ENCODE data around the gene VAMP7.

GRCh38 chrX:155871934-155872333 lies 9.2 kb upstream of the VAMP7 start:
- no peak for TF ChIP-seq PATZ1 (CRISPR knock-in tag; IDR thresholded peaks at IDR 0.05; ENCODE audit: borderline replicate concordance)
- TF ChIP-seq, protein P1, sequence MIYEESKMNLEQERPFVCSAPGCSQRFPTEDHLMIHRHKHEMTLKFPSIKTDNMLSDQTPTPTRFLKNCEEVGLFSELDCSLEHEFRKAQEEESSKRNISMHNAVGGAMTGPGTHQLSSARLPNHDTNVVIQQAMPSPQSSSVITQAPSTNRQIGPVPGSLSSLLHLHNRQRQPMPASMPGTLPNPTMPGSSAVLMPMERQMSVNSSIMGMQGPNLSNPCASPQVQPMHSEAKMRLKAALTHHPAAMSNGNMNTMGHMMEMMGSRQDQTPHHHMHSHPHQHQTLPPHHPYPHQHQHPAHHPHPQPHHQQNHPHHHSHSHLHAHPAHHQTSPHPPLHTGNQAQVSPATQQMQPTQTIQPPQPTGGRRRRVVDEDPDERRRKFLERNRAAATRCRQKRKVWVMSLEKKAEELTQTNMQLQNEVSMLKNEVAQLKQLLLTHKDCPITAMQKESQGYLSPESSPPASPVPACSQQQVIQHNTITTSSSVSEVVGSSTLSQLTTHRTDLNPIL (CRISPR knock-in tag; IDR thresholded peaks at IDR 0.05; ENCODE audit: low read depth): no peak
- no peak for TF ChIP-seq ISL1 (CRISPR knock-in tag; IDR thresholded peaks at IDR 0.05)
- TF ChIP-seq ARNTL (CRISPR knock-in tag; IDR thresholded peaks at IDR 0.05; ENCODE audit: borderline replicate concordance, low read depth): no peak
- no peak for TF ChIP-seq OSR1 (CRISPR knock-in tag; IDR thresholded peaks at IDR 0.05)
- no peak for TF ChIP-seq ZC3H10 (CRISPR knock-in tag; IDR thresholded peaks at IDR 0.05)
- no peak for TF ChIP-seq CSDC2 (CRISPR knock-in tag; IDR thresholded peaks at IDR 0.05)
- no peak for TF ChIP-seq ZNF565 (CRISPR knock-in tag; conservative IDR thresholded peaks at IDR 0.05; ENCODE audit: low read depth)
- no peak for TF ChIP-seq ZFP30 (CRISPR knock-in tag; IDR thresholded peaks at IDR 0.05)
- no peak for TF ChIP-seq TSHZ2 (CRISPR knock-in tag; IDR thresholded peaks at IDR 0.05)
- TF ChIP-seq ESRRG (CRISPR knock-in tag; IDR thresholded peaks at IDR 0.05): no peak

Data from SK-N-SH treated with all-trans-retinoic acid at 6 μM for 48 hours (cell line).